PC-3 (cell line): ENCODE measurements around the gene FUBP1. TPM values are rescaled to one million over a fixed set of nuclear protein-coding genes. Genes with fewer than 3 reads are reported as not detected.

Source experiments
- ATAC-seq: fragments of 200-7000 bp; cut with Tn5 transposase; 2 replicates; pipeline ENCODE4 v1.9.1; 2020; ENCODE audit warnings: mild to moderate bottlenecking, moderate library complexity
- BruUV-seq: library from RNA; stranded (reverse); fragments of 400-500 nt; replicated peaks from 2 replicates; lab custom pipeline; 2021; lab: Mats Ljungman, UMichigan
- CTCF ChIA-PET: fragments of 300-600 bp; sonication (Branson Sonifier 250); formaldehyde crosslinking; loops from one replicate; lab custom pipeline; 2022; ENCODE audit warnings: antibody characterized with exemption; lab: Charles Lee
- POLR2A ChIA-PET: fragments of 300-600 bp; sonication (Branson Sonifier 250); formaldehyde crosslinking; loops from one replicate; lab custom pipeline; 2022; ENCODE audit warnings: antibody characterized with exemption; ENCODE audit not compliant: unreplicated experiment; lab: Charles Lee
- DNase-seq: peaks from one replicate; pipeline ENCODE4 v3.0.0-alpha.2; 2015
- H2AFZ ChIP-seq: fragments of 300-600 bp; sonication (generic); 2 replicates; pipeline ENCODE4 v1.6.0; 2016; ENCODE audit warnings: antibody characterized with exemption, low read length
- H3F3A ChIP-seq: fragments of 300-600 bp; sonication (generic); one replicate; pipeline ENCODE4 v1.6.0; 2017; ENCODE audit warnings: antibody characterized with exemption, low read length, control low read depth, mild to moderate bottlenecking; ENCODE audit not compliant: unreplicated experiment
- H3K27ac ChIP-seq: fragments of 300-600 bp; sonication (generic); 2 replicates; pipeline ENCODE4 v1.5.1; 2016; ENCODE audit warnings: mild to moderate bottlenecking, low read length
- H3K27me3 ChIP-seq: fragments of 300-600 bp; sonication (generic); 2 replicates; pipeline ENCODE4 v1.6.1; 2016; ENCODE audit warnings: low read length, mixed read lengths
- H3K36me3 ChIP-seq: fragments of 300-600 bp; sonication (generic); 2 replicates; pipeline ENCODE4 v1.6.1; 2016; ENCODE audit warnings: low read depth, mixed run types, low read length, mixed read lengths
- H3K4me1 ChIP-seq: fragments of 300-600 bp; sonication (generic); 2 replicates; pipeline ENCODE4 v1.5.1; 2016; ENCODE audit warnings: low read length; ENCODE audit not compliant: insufficient read depth
- H3K4me2 ChIP-seq: fragments of 300-600 bp; sonication (generic); 2 replicates; pipeline ENCODE4 v1.6.0; 2016; ENCODE audit warnings: low read length
- H3K4me3 ChIP-seq: fragments of 300-600 bp; sonication (generic); 2 replicates; pipeline ENCODE4 v1.5.1; 2016; ENCODE audit warnings: mild to moderate bottlenecking, low read length, mixed read lengths
- H3K79me2 ChIP-seq: fragments of 300-600 bp; sonication (generic); 2 replicates; pipeline ENCODE4 v1.6.1; 2017; ENCODE audit warnings: low read length, mixed read lengths
- H3K9ac ChIP-seq: fragments of 300-600 bp; sonication (generic); 2 replicates; pipeline ENCODE4 v1.6.0; 2016; ENCODE audit warnings: mild to moderate bottlenecking, low read length
- H3K9me2 ChIP-seq: fragments of 300-600 bp; sonication (generic); replicated peaks from 2 replicates; pipeline ENCODE4 v1.6.1; 2016; ENCODE audit warnings: mixed run types, low read length, mixed read lengths
- H3K9me3 ChIP-seq: fragments of 300-600 bp; sonication (generic); 2 replicates; pipeline ENCODE4 v1.6.1; 2016; ENCODE audit warnings: low read length, mixed read lengths
- H4K20me1 ChIP-seq: fragments of 300-600 bp; sonication (generic); 2 replicates; pipeline ENCODE4 v1.6.1; 2016; ENCODE audit warnings: low read length, mixed read lengths
- EZH2 ChIP-seq: fragments of 300-600 bp; sonication (generic); IDR thresholded peaks from one replicate; pipeline ENCODE4 v1.6.1; 2017; ENCODE audit warnings: antibody characterized with exemption, mild to moderate bottlenecking, low read length; ENCODE audit not compliant: unreplicated experiment
- EZH2phosphoT487 ChIP-seq: fragments of 300-600 bp; sonication (generic); IDR thresholded peaks from 2 replicates; pipeline ENCODE4 v1.6.1; 2018; ENCODE audit warnings: mild to moderate bottlenecking, antibody characterized with exemption, low read length, borderline replicate concordance
- intact Hi-C: fragments of 100-400 bp; cut with micrococcal nuclease; formaldehyde crosslinking; loops from 2 replicates; pipeline ENCODE4 v1.9.0; 2023
- total RNA-seq: library from RNA; depleted of rRNA; stranded (reverse); fragments of >200 nt; gene quantifications from 2 replicates; pipeline ENCODE4 v1.2.3, GENCODE V29; 2014
- TF ChIP-seq, protein P1 (sequence below): fragments of 300-600 bp; sonication (generic); conservative IDR thresholded peaks from 2 replicates; pipeline ENCODE4 v1.5.1; 2017; ENCODE audit warnings: antibody characterized with exemption, low read depth, mild to moderate bottlenecking, low read length

Gene FUBP1
- total RNA-seq, 1 experiment from 2014 or later, result 81.5 TPM

- H3K27me3 ChIP-seq, result no peaks in the 10 kb centered on the region
- peaks cover 47% of the 10 kb centered on the region for H3K79me2 ChIP-seq
- BruUV-seq, result no TSS peak
- DNase-seq (peak; percentile 84), ATAC-seq (no peak)
- TF ChIP-seq EZH2phosphoT487 (no peak), EZH2 (no peak)
- TF ChIP-seq, protein P1, sequence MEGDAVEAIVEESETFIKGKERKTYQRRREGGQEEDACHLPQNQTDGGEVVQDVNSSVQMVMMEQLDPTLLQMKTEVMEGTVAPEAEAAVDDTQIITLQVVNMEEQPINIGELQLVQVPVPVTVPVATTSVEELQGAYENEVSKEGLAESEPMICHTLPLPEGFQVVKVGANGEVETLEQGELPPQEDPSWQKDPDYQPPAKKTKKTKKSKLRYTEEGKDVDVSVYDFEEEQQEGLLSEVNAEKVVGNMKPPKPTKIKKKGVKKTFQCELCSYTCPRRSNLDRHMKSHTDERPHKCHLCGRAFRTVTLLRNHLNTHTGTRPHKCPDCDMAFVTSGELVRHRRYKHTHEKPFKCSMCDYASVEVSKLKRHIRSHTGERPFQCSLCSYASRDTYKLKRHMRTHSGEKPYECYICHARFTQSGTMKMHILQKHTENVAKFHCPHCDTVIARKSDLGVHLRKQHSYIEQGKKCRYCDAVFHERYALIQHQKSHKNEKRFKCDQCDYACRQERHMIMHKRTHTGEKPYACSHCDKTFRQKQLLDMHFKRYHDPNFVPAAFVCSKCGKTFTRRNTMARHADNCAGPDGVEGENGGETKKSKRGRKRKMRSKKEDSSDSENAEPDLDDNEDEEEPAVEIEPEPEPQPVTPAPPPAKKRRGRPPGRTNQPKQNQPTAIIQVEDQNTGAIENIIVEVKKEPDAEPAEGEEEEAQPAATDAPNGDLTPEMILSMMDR, result no peak
- ChIA-PET CTCF (interaction anchor here (2.2 kb wide), 1 partner anchor 109 kb away, joined by 22 read pairs; no protein-coding TSS in a partner anchor), POLR2A (interaction anchor here (0.6 to 2.0 kb wide), 3 partner anchors 27 to 627 kb away, joined by 4 to 24 read pairs (median 7); partner anchors contain the start of gene FUBP1)
- peak overlapping the region; percentile 91 for H3K4me2 ChIP-seq
- intact Hi-C loops, result loop anchor here (2.0 kb wide), 3 partner anchors 27 to 65 kb away; partner anchors contain the start of gene FUBP1
- peak overlapping the region; percentile 84 for H3K4me3 ChIP-seq
- H3K9me3 ChIP-seq, result no peaks in the 10 kb centered on the region
- peak overlapping the region; percentile 92 for H3K27ac ChIP-seq
- no peaks in the 10 kb centered on the region for H3F3A ChIP-seq
- H3K9me2 ChIP-seq, result no peaks in the 10 kb centered on the region
- H2AFZ ChIP-seq, result peak overlapping the region; percentile 31; the same call in 1 of the 2 replicates
- peaks cover 29% of the 10 kb centered on the region for H3K4me1 ChIP-seq
- no peaks in the 10 kb centered on the region for H3K36me3 ChIP-seq
- H4K20me1 ChIP-seq, result no peaks in the 10 kb centered on the region
- peak overlapping the region; percentile 84 for H3K9ac ChIP-seq
Observed at GRCh38 chr1:78005755-78006154, 26.9 kb upstream of the FUBP1 start.

DNA sequence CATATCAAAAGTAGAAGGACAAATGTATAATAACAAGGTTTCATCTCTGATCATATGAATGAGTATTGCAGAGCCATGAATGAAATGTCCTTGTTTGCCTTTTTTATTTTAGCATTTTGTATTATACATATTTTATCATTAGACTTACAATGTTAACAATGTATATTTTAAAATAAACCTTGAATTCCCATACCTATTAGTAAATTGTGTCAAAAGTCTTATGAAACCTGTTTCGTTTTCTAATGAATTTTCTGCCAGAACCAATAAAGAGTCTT, 26.5 kb upstream of the FUBP1 start:
- ATAC-seq, result no peak
- Histone ChIP-seq H3K4me2 (peak overlapping the region; percentile 91), H2AFZ (peak overlapping the region; percentile 75), H3K27me3 (no peaks in the 10 kb centered on the region), H3K9me3 (no peaks in the 10 kb centered on the region), H4K20me1 (no peaks in the 10 kb centered on the region), H3K4me1 (peaks cover 31% of the 10 kb centered on the region), H3K9ac (peak overlapping the region; percentile 84), H3K4me3 (peak overlapping the region; percentile 84), H3F3A (no peaks in the 10 kb centered on the region), H3K36me3 (no peaks in the 10 kb centered on the region), H3K9me2 (no peaks in the 10 kb centered on the region), H3K79me2 (peaks cover 47% of the 10 kb centered on the region), H3K27ac (peak overlapping the region; percentile 92)
- ChIA-PET POLR2A (interaction anchor here (0.6 to 2.0 kb wide), 4 partner anchors 27 to 627 kb away, joined by 4 to 24 read pairs (median 8); partner anchors contain the start of gene FUBP1), CTCF (interaction anchor here (2.2 kb wide), 1 partner anchor 109 kb away, joined by 22 read pairs; no protein-coding TSS in a partner anchor)
- DNase-seq, result no peak
- no TSS peak for BruUV-seq
- TF ChIP-seq, protein P1, result no peak
- TF ChIP-seq EZH2 (no peak), EZH2phosphoT487 (no peak)
- intact Hi-C loops, result loop anchor here (2.0 kb wide), 3 partner anchors 27 to 65 kb away; partner anchors contain the start of gene FUBP1
